H1 (cell line): Measurements from ENCODE around the gene NDUFB5. TPM values are rescaled to one million over a fixed set of nuclear protein-coding genes. Genes with fewer than 3 reads are reported as not detected.

Experiments used
- CTCF ChIA-PET: fragments of 300-600 bp; sonication (Branson Sonifier 250); formaldehyde crosslinking; loops from one replicate; lab custom pipeline; 2021; ENCODE audit not compliant: partially characterized antibody; lab: Charles Lee
- POLR2A ChIA-PET: fragments of 300-600 bp; sonication (Branson Sonifier 250); formaldehyde crosslinking; loops from one replicate; lab custom pipeline; 2021; ENCODE audit warnings: inconsistent platforms; ENCODE audit not compliant: partially characterized antibody; lab: Charles Lee
- DNase-seq, 2 experiments: peaks; one replicate each; pipeline versions ENCODE4 v3.0.0 to v3.0.0-alpha.2; 2010 to 2022; ENCODE audit warnings: low spot score in 2 of 2, low read depth in 1 of 2, mixed read lengths in 1 of 2
- FAIRE-seq: peaks from 2 replicates; lab custom pipeline; 2011; peaks lifted over from hg19 to GRCh38; lab: Jason Lieb, UNC
- H2AFZ ChIP-seq: 2 replicates; pipeline ENCODE4 v1.8.1; 2012; ENCODE audit warnings: low read length, inconsistent platforms
- H2AK5ac ChIP-seq: 2 replicates; pipeline ENCODE4 v1.6.1; 2013; ENCODE audit warnings: low read depth, low read length
- H2BK120ac ChIP-seq: replicated peaks from 2 replicates; pipeline ENCODE3; 2013; ENCODE audit warnings: low read depth, low read length, inconsistent platforms
- H2BK12ac ChIP-seq: 2 replicates; pipeline ENCODE4 v1.6.1; 2013; ENCODE audit warnings: low read depth, low read length
- H2BK15ac ChIP-seq: 2 replicates; pipeline ENCODE4 v1.6.1; 2013; ENCODE audit warnings: low read length
- H2BK20ac ChIP-seq: 2 replicates; pipeline ENCODE4 v1.6.1; 2013; ENCODE audit warnings: low read length
- H2BK5ac ChIP-seq: 2 replicates; pipeline ENCODE4 v1.6.1; 2013; ENCODE audit warnings: low read depth, low read length
- H3K14ac ChIP-seq: 2 replicates; pipeline ENCODE4 v1.6.1; 2013; ENCODE audit warnings: inconsistent platforms; ENCODE audit not compliant: insufficient read length
- H3K18ac ChIP-seq: 2 replicates; pipeline ENCODE4 v1.6.1; 2013; ENCODE audit warnings: low read length; ENCODE audit errors: extremely low read depth
- H3K23ac ChIP-seq: 2 replicates; pipeline ENCODE4 v1.6.1; 2013; ENCODE audit warnings: inconsistent platforms; ENCODE audit not compliant: insufficient read length
- H3K23me2 ChIP-seq: 2 replicates; pipeline ENCODE4 v1.6.1; 2013; ENCODE audit warnings: low read depth, low read length
- H3K27ac ChIP-seq: 2 replicates; pipeline ENCODE4 v1.6.1; 2011; ENCODE audit warnings: low read depth, low read length, inconsistent platforms
- H3K27me3 ChIP-seq, 4 experiments: replicated peaks in 1 of 4; 1 replicate in 1 of 4; 2 replicates in 3 of 4; pipeline versions ENCODE4 v1.6.1 to v1.8.1; 2011 to 2013; ENCODE audit warnings: low read length in 3 of 4, mild to moderate bottlenecking in 3 of 4, inconsistent platforms in 2 of 4, mixed read lengths in 2 of 4, moderate library complexity in 1 of 4; ENCODE audit not compliant: control insufficient read depth in 3 of 4, insufficient read depth in 3 of 4; ENCODE audit errors: extremely low read depth in 1 of 4
- H3K36me3 ChIP-seq, 4 experiments: 2 replicates each; pipeline versions ENCODE4 v1.6.1 to v1.8.1; 2011 to 2013; ENCODE audit warnings: mild to moderate bottlenecking in 4 of 4, low read length in 3 of 4, moderate library complexity in 2 of 4, control low read depth in 1 of 4, inconsistent platforms in 1 of 4; ENCODE audit not compliant: insufficient read depth in 4 of 4, control insufficient read depth in 2 of 4
- H3K4ac ChIP-seq: replicated peaks from 2 replicates; pipeline ENCODE3; 2013; ENCODE audit warnings: low read length, low read depth, mixed read lengths, inconsistent platforms; ENCODE audit not compliant: insufficient read length
- H3K4me1 ChIP-seq, 4 experiments: replicated peaks in 1 of 4; 1 replicate in 1 of 4; 2 replicates in 3 of 4; pipeline versions ENCODE4 v1.6.1 to v1.8.1; 2011 to 2013; ENCODE audit warnings: low read length in 3 of 4, inconsistent platforms in 2 of 4, mixed read lengths in 1 of 4; ENCODE audit not compliant: insufficient read depth in 4 of 4, control insufficient read depth in 3 of 4
- H3K4me2 ChIP-seq, 2 experiments: 2 replicates each; pipeline versions ENCODE4 v1.6.1 to v1.8.1; 2011 to 2013; ENCODE audit warnings: low read depth in 2 of 2, low read length in 2 of 2, control low read depth in 1 of 2, inconsistent platforms in 1 of 2, mild to moderate bottlenecking in 1 of 2; ENCODE audit not compliant: insufficient read depth in 1 of 2
- H3K4me3 ChIP-seq, 4 experiments: fragments of 200-600, 300-600 bp in 1 of 4; sonication (generic), shearing (Covaris generic), sonication (Bioruptor Twin) in 1 of 4; 2 replicates each; pipeline versions ENCODE4 v1.5.1 to v1.8.1; 2011 to 2016; ENCODE audit warnings: low read length in 4 of 4, low read depth in 3 of 4, control low read depth in 2 of 4, inconsistent platforms in 2 of 4, mild to moderate bottlenecking in 2 of 4, mixed read lengths in 1 of 4, moderate library complexity in 1 of 4; ENCODE audit not compliant: insufficient read depth in 2 of 4; ENCODE audit errors: extremely low read depth in 1 of 4
- H3K56ac ChIP-seq: replicated peaks from 2 replicates; pipeline ENCODE3; 2013; ENCODE audit warnings: low read depth, mild to moderate bottlenecking, mixed read lengths, low read length, inconsistent platforms; ENCODE audit not compliant: insufficient read length
- H3K79me1 ChIP-seq: 2 replicates; pipeline ENCODE4 v1.6.1; 2013; ENCODE audit warnings: low read depth, low read length, control low read depth
- H3K79me2 ChIP-seq, 2 experiments: 2 replicates each; pipeline versions ENCODE4 v1.6.1 to v1.8.1; 2012 to 2013; ENCODE audit warnings: low read length in 2 of 2, mild to moderate bottlenecking in 2 of 2, inconsistent platforms in 1 of 2; ENCODE audit not compliant: insufficient read depth in 2 of 2, control insufficient read depth in 1 of 2
- H3K9ac ChIP-seq, 4 experiments: replicated peaks in 1 of 4; 1 replicate in 1 of 4; 2 replicates in 3 of 4; pipeline versions ENCODE4 v1.6.1 to v1.8.1; 2011 to 2013; ENCODE audit warnings: low read depth in 3 of 4, low read length in 3 of 4, control low read depth in 2 of 4, mild to moderate bottlenecking in 2 of 4, moderate library complexity in 2 of 4, inconsistent platforms in 1 of 4; ENCODE audit errors: extremely low read depth in 1 of 4
- H3K9me3 ChIP-seq, 2 experiments: 2 replicates each; pipeline versions ENCODE4 v1.6.1 to v1.8.1; 2012 to 2013; ENCODE audit warnings: mild to moderate bottlenecking in 2 of 2, moderate library complexity in 2 of 2, control low read depth in 1 of 2, inconsistent platforms in 1 of 2, low read depth in 1 of 2, low read length in 1 of 2, mixed read lengths in 1 of 2; ENCODE audit not compliant: insufficient read depth in 2 of 2
- H4K20me1 ChIP-seq, 2 experiments: replicated peaks in 1 of 2; 2 replicates each; pipeline versions ENCODE3 to v1.8.1; 2011 to 2013; ENCODE audit warnings: inconsistent platforms in 2 of 2, low read length in 2 of 2, mild to moderate bottlenecking in 1 of 2; ENCODE audit not compliant: insufficient read depth in 2 of 2, control insufficient read depth in 1 of 2
- H4K5ac ChIP-seq: 2 replicates; pipeline ENCODE4 v1.6.1; 2013; ENCODE audit warnings: low read length, low read depth, mixed read lengths, inconsistent platforms; ENCODE audit not compliant: insufficient read length
- H4K8ac ChIP-seq: 2 replicates; pipeline ENCODE4 v1.8.0; 2013; ENCODE audit warnings: mild to moderate bottlenecking, moderate library complexity, low read length, inconsistent platforms; ENCODE audit not compliant: insufficient read depth; ENCODE audit errors: extremely low read depth
- H4K91ac ChIP-seq: replicated peaks from 2 replicates; pipeline ENCODE3; 2013; ENCODE audit warnings: low read length, mixed read lengths, inconsistent platforms; ENCODE audit not compliant: insufficient read length
- BACH1 ChIP-seq: IDR thresholded peaks from 2 replicates; pipeline ENCODE4 v1.6.1; 2012; ENCODE audit warnings: low read length, improper control_type of control experiment
- CBX5 ChIP-seq: fragments of 300-800, 300-1000 bp; sonication (generic); IDR thresholded peaks from 2 replicates; pipeline ENCODE4 v1.7.1; 2016; ENCODE audit warnings: antibody characterized with exemption, low read length, low read depth
- EGR1 ChIP-seq: IDR thresholded peaks from 2 replicates; pipeline ENCODE4 v1.6.1; 2011; ENCODE audit warnings: low read depth, low read length, borderline replicate concordance
- JUN ChIP-seq: IDR thresholded peaks from 2 replicates; pipeline ENCODE4 v1.6.1; 2011; ENCODE audit warnings: low read depth, mild to moderate bottlenecking, improper control_type of control experiment, low read length
- KDM4A ChIP-seq: IDR thresholded peaks from one replicate; pipeline ENCODE4 v1.7.1; 2012; ENCODE audit warnings: low read depth, mild to moderate bottlenecking, moderate library complexity, low read length, inconsistent platforms; ENCODE audit not compliant: severe bottlenecking
- RAD21 ChIP-seq, 2 experiments: IDR thresholded peaks in 1 of 2; conservative IDR thresholded peaks in 1 of 2; 2 replicates each; pipeline ENCODE4 v1.6.1; 2011; ENCODE audit warnings: low read depth in 2 of 2, low read length in 2 of 2, improper control_type of control experiment in 1 of 2, inconsistent platforms in 1 of 2, mild to moderate bottlenecking in 1 of 2, moderate library complexity in 1 of 2
- RNF2 ChIP-seq: fragments of 200-900, 300-1000 bp; sonication (generic); IDR thresholded peaks from 2 replicates; pipeline ENCODE4 v1.7.1; 2016; ENCODE audit warnings: borderline replicate concordance, low read depth, mild to moderate bottlenecking, antibody characterized with exemption, low read length; ENCODE audit not compliant: poor library complexity, severe bottlenecking; ENCODE audit errors: missing control alignments
- SP2 ChIP-seq: IDR thresholded peaks from 2 replicates; pipeline ENCODE4 v1.6.1; 2012; ENCODE audit warnings: mild to moderate bottlenecking, low read length, inconsistent platforms
- ZNF274 ChIP-seq: IDR thresholded peaks from 2 replicates; pipeline ENCODE4 v1.7.0; 2012; ENCODE audit warnings: low read length, borderline replicate concordance; ENCODE audit errors: extremely low read depth
- WGBS, 2 experiments: shearing (Covaris generic) in 1 of 2; methylation state at CpG; one replicate each; pipeline versions ENCODE4 v1.1.6 to v1.1.7; 2013 to 2015; ENCODE audit warnings: low lambda C conversion rate in 2 of 2, mixed read lengths in 2 of 2, inconsistent platforms in 1 of 2, low coverage in 1 of 2, missing lambda C conversion rate in 1 of 2; ENCODE audit not compliant: insufficient replicate concordance in 2 of 2, insufficient coverage in 1 of 2, insufficient read length in 1 of 2; ENCODE audit errors: extremely low coverage in 1 of 2, missing lambda C conversion rate in 1 of 2; 5-methylcytosine and 5-hydroxymethylcytosine counted together
- polyA plus RNA-seq, 7 experiments: library from polyadenylated mRNA; depleted of rRNA in 3 of 7; stranded (reverse) in 5 of 7; unstranded in 2 of 7; fragments of >200 nt in 5 of 7; fragments of 200-250 nt in 2 of 7; gene quantifications; 1 replicate in 5 of 7; 2 replicates in 1 of 7; 4 replicates in 1 of 7; pipeline versions ENCODE4 v1.2.1 to v1.2.3, GENCODE V29; 2011 to 2013; ENCODE audit warnings: missing spikeins in 2 of 7, mixed read lengths in 2 of 7
- total RNA-seq: library from RNA; stranded (reverse); fragmentation: NEBNext Ultra II Directional; extraction: Animal tissue kit (Norgen Biotek cat#: 25700); gene quantifications from 2 replicates; pipeline ENCODE4 v1.2.1, GENCODE V29; 2021
- TF ChIP-seq, protein P1 (sequence below): IDR thresholded peaks from 2 replicates; pipeline ENCODE4 v1.6.1; 2012; ENCODE audit warnings: low read length, inconsistent platforms

NDUFB5 gene
- total and polyA plus RNA-seq, 2 of the 8 experiments (the other 6 are each of a cell fraction or from before 2014, with no cell fraction given): 46.1 to 85.8 TPM

DNA sequence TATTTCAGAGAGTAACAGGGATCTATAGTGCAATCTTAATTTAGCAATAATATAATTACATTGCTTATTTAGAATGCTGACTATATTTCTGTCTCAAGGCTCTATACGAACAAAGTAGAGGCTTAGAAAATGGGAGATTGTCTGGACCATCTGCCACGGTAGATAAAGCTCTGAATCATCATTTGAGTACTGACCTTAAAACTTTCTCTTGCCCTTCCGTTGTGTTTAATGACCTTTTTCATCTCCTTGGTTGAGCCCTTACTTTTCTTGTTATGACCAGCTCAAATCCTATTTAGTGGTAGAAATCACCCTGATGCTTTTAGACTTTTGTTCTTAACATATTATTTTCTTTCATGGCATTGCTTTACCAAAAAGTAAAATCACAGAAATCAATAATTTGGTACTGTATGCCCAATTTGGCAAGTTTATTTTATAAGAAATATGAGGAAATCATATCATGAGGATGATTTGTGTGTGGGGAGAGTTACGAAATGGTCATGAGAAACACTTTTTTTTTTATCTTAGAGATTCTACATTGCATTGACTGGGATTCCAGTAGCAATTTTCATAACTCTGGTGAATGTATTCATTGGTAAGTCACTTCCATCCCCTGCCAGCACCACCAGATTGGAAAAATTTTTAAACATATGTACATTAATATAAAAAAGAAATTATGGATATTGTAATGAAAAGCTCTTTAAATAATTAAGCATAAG is 11.0 kb downstream of the NDUFB5 start:
- POLR2A ChIA-PET: interaction anchor here (1.6 to 1.8 kb wide), 2 partner anchors 9 to 11 kb away, joined by 4 to 6 read pairs; partner anchors contain the start of genes MRPL47 and NDUFB5
- H3K56ac ChIP-seq: no peak overlapping the region
- no peak overlapping the region for H2AFZ ChIP-seq
- no peak for DNase-seq
- H3K18ac ChIP-seq: no peak overlapping the region
- H3K4ac ChIP-seq: no peak overlapping the region
- H4K8ac ChIP-seq: no peak overlapping the region
- peaks cover 0 to 2% of the 10 kb centered on the region in 2 experiments; a peak in 1 of 4 replicates for H3K79me2 ChIP-seq
- no peak overlapping the region for H3K14ac ChIP-seq
- no peaks in the 10 kb centered on the region; the same call in 1 of the 2 replicates for H3K23me2 ChIP-seq
- no peak overlapping the region for H3K4me3 ChIP-seq
- H3K27ac ChIP-seq: no peak overlapping the region
- H2BK120ac ChIP-seq: no peak overlapping the region
- no peak for FAIRE-seq
- H4K5ac ChIP-seq: no peak overlapping the region
- CTCF ChIA-PET: interaction anchor here (0.7 kb wide), 1 partner anchor 180 kb away, joined by 4 read pairs; no protein-coding TSS in a partner anchor
- no peak overlapping the region for H2BK15ac ChIP-seq
- no peaks in the 10 kb centered on the region for H3K27me3 ChIP-seq
- peaks cover 0 to 17% (median 7%) of the 10 kb centered on the region in 4 experiments; a peak in 5 of 8 replicates for H3K36me3 ChIP-seq
- H3K23ac ChIP-seq: no peak overlapping the region
- no peak overlapping the region for H2AK5ac ChIP-seq
- H2BK5ac ChIP-seq: no peak overlapping the region
- no peaks in the 10 kb centered on the region for H3K4me1 ChIP-seq
- no peaks in the 10 kb centered on the region for H4K20me1 ChIP-seq
- no peak overlapping the region for H4K91ac ChIP-seq
- H3K4me2 ChIP-seq: no peak overlapping the region
- H3K9me3 ChIP-seq: no peaks in the 10 kb centered on the region
- H3K9ac ChIP-seq: no peak overlapping the region
- no peak overlapping the region for H2BK20ac ChIP-seq
- no peak overlapping the region for H2BK12ac ChIP-seq
- H3K79me1 ChIP-seq: no peaks in the 10 kb centered on the region
- 88% methylated on average over 4 of the region's 4 CpGs; no CpG with 5 or more reads in 1 of the 2 experiments for WGBS, 2 experiments
- TF ChIP-seq CBX5: no peak
- TF ChIP-seq EGR1: no peak
- TF ChIP-seq JUN: no peak
- TF ChIP-seq SP2: no peak
- TF ChIP-seq BACH1: no peak
- TF ChIP-seq KDM4A: no peak
- no peak for TF ChIP-seq RAD21 (IDR thresholded peaks at IDR 0.05 in 1 of 2, conservative IDR thresholded peaks at IDR 0.05 in 1 of 2; ENCODE audit: low read depth in 2 of 2, low read length in 2 of 2)
- no peak for TF ChIP-seq ZNF274
- TF ChIP-seq, protein P1, sequence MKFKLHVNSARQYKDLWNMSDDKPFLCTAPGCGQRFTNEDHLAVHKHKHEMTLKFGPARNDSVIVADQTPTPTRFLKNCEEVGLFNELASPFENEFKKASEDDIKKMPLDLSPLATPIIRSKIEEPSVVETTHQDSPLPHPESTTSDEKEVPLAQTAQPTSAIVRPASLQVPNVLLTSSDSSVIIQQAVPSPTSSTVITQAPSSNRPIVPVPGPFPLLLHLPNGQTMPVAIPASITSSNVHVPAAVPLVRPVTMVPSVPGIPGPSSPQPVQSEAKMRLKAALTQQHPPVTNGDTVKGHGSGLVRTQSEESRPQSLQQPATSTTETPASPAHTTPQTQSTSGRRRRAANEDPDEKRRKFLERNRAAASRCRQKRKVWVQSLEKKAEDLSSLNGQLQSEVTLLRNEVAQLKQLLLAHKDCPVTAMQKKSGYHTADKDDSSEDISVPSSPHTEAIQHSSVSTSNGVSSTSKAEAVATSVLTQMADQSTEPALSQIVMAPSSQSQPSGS: no peak
- no peak for TF ChIP-seq RNF2
